22Rv1 (cell line): ENCODE results near the gene ADCY9.
"Not testable (repeated sequence)": the region's sequence is repeated elsewhere in the genome, so short reads cannot be mapped to it uniquely, and the experiment has no call there.

ENCODE experiments used
- H3K27ac ChIP-seq: fragments of 450-650 bp; 2 replicates; pipeline ENCODE4 v1.5.1; 2017
- CTCF ChIP-seq: fragments of 450-650 bp; IDR thresholded peaks from 2 replicates; pipeline ENCODE4 v1.5.1; 2017; ENCODE audit warnings: mild to moderate bottlenecking
- ZFX ChIP-seq: fragments of 450-650 bp; IDR thresholded peaks from 2 replicates; pipeline ENCODE4 v1.6.1; 2017; ENCODE audit warnings: antibody characterized with exemption, borderline replicate concordance

Gene ADCY9

GRCh38 chr16:4051591-4051990 lies 64.7 kb downstream of the ADCY9 start:
- no peak for TF ChIP-seq CTCF
- no peak for TF ChIP-seq ZFX
- no peak overlapping the region for H3K27ac ChIP-seq

GRCh38 chr16:4049031-4049430 lies 67.2 kb downstream of the ADCY9 start:
- no peak for TF ChIP-seq CTCF
- no peak for TF ChIP-seq ZFX
- no peak overlapping the region for H3K27ac ChIP-seq

GRCh38 chr16:4048481-4048880 lies 67.8 kb downstream of the ADCY9 start:
- TF ChIP-seq ZFX (no peak), CTCF (no peak)
- H3K27ac ChIP-seq = no peak overlapping the region

GRCh38 chr16:4046221-4046620 lies 70.0 kb downstream of the ADCY9 start:
- H3K27ac ChIP-seq = no peak overlapping the region
- no peak for TF ChIP-seq CTCF
- TF ChIP-seq ZFX = no peak

GRCh38 chr16:4045561-4045960 lies 70.7 kb downstream of the ADCY9 start:
- not testable (repeated sequence) for H3K27ac ChIP-seq

- H3K27ac ChIP-seq = no peak overlapping the region
Measured at GRCh38 chr16:4042581-4042980, 73.7 kb downstream of the ADCY9 start.

GRCh38 chr16:4038448-4038847 lies 77.8 kb downstream of the ADCY9 start:
- TF ChIP-seq ZFX (no peak), CTCF (no peak)
- no peak overlapping the region for H3K27ac ChIP-seq

More at GRCh38 chr16:4042581-4042980, 73.7 kb downstream of the ADCY9 start:
- no peak for TF ChIP-seq ZFX
- no peak for TF ChIP-seq CTCF

GRCh38 chr16:4036952-4037351 lies 79.3 kb downstream of the ADCY9 start:
- not testable (repeated sequence) for H3K27ac ChIP-seq

- no peak overlapping the region for H3K27ac ChIP-seq
- TF ChIP-seq ZFX (no peak), CTCF (no peak)
Measured at GRCh38 chr16:4034963-4035362, 81.3 kb downstream of the ADCY9 start.
